Stimulated activated CD4-positive, alpha-beta T cell treated with anti-CD3 and anti-CD28 coated beads, Interleukin-4, amount 100 ng/mL, for 48 hours (primary cell): Measurements from ENCODE around the gene AUH.

Experiments used
- DNase-seq, 2 donors: peaks; one replicate each; pipeline ENCODE4 v3.0.0-alpha.2; 2020; ENCODE audit warnings: low read depth in 2 of 2

The AUH gene

GRCh38 chr9:91340395-91340967 is 21.2 kb downstream of the AUH start:
- no peak for DNase-seq

- no peak for DNase-seq
Observed at GRCh38 chr9:91338681-91339080, 23.0 kb downstream of the AUH start.

- no peak for DNase-seq
Observed at GRCh38 chr9:91336786-91337185, 24.9 kb downstream of the AUH start.

- no peak for DNase-seq
Observed at GRCh38 chr9:91334053-91334452, 27.7 kb downstream of the AUH start.

GRCh38 chr9:91333551-91333950 is 28.2 kb downstream of the AUH start:
- no peak for DNase-seq

- DNase-seq = no peak
Observed at GRCh38 chr9:91332546-91333231, 29.0 kb downstream of the AUH start.

- no peak for DNase-seq
Observed at GRCh38 chr9:91331849-91332248, 29.9 kb downstream of the AUH start.

- DNase-seq = no peak
Observed at GRCh38 chr9:91328186-91328585, 33.5 kb downstream of the AUH start.

GRCh38 chr9:91321691-91322090 is 40.0 kb downstream of the AUH start:
- no peak for DNase-seq

GRCh38 chr9:91320299-91320698 is 41.4 kb downstream of the AUH start:
- no peak for DNase-seq

- no peak for DNase-seq
Observed at GRCh38 chr9:91316093-91316492, 45.6 kb downstream of the AUH start.

- no peak for DNase-seq
Observed at GRCh38 chr9:91315191-91315590, 46.5 kb downstream of the AUH start.

- no peak for DNase-seq
Observed at GRCh38 chr9:91312717-91313325, 48.9 kb downstream of the AUH start.

- DNase-seq = no peak
Observed at GRCh38 chr9:91310037-91310436, 51.7 kb downstream of the AUH start.

GRCh38 chr9:91308191-91308590 is 53.5 kb downstream of the AUH start:
- no peak for DNase-seq

- DNase-seq = no peak
Observed at GRCh38 chr9:91307279-91307678, 54.4 kb downstream of the AUH start.

GRCh38 chr9:91306296-91306630 is 55.5 kb downstream of the AUH start:
- DNase-seq = no peak

GRCh38 chr9:91305596-91306295 is 56.0 kb downstream of the AUH start:
- DNase-seq = no peak

- no peak for DNase-seq
Observed at GRCh38 chr9:91303741-91304415, 57.8 kb downstream of the AUH start.

GRCh38 chr9:91302831-91303230 is 58.9 kb downstream of the AUH start:
- DNase-seq = no peak

GRCh38 chr9:91301161-91301560 is 60.6 kb downstream of the AUH start:
- DNase-seq = no peak

GRCh38 chr9:91298311-91298710 is 63.4 kb downstream of the AUH start:
- no peak for DNase-seq
